HG03064 (cell line): Measurements from ENCODE around the gene CFAP92.

Experiments
- ATAC-seq: cut with Tn5 transposase; IDR thresholded peaks from one replicate; pipeline ENCODE4 v1.9.1; 2021; ENCODE audit warnings: low read depth; ENCODE audit not compliant: unreplicated experiment

The CFAP92 gene

GRCh38 chr3:129025691-129026435 lies 32.0 kb upstream of the CFAP92 start:
- no peak for ATAC-seq

GRCh38 chr3:129025108-129025507 lies 31.2 kb upstream of the CFAP92 start:
- ATAC-seq: no peak

DNA sequence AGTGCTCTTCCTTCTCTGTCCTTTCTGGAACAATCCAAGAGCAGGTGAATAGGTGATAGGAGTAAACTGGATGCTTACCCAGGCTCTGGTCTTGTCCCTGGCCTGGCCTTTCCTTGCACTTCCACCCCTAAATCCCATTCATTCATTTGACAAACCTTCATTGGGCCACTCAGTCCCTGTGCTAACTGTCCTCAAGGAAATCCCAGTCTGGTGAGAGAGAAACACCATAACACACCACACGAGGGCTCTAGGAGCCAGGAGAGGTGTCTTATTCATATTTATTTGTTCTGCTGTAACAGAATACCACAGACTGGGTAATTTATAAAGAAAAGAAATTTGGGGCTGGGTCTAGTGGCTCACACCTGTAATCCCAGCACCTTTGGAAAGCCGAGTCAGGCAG lies 30.0 kb upstream of the CFAP92 start:
- ATAC-seq: no peak

DNA sequence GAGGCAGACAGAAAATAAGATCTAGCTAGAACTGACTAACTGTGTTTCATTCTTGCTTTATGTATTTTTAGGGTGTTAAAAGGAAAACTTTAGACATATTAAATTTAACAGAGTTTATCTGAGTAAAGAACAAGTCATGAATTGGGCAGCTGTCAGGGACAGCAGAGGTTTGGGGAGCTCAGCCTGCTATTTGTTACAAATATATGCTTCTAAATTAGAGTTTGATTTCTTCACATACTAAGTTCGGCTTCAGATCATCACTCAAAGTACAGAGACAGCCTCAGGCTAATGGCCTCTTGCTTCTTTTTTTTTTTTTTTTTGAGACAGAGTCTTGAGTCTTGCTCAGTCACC lies 29.1 kb upstream of the CFAP92 start:
- no peak for ATAC-seq

DNA sequence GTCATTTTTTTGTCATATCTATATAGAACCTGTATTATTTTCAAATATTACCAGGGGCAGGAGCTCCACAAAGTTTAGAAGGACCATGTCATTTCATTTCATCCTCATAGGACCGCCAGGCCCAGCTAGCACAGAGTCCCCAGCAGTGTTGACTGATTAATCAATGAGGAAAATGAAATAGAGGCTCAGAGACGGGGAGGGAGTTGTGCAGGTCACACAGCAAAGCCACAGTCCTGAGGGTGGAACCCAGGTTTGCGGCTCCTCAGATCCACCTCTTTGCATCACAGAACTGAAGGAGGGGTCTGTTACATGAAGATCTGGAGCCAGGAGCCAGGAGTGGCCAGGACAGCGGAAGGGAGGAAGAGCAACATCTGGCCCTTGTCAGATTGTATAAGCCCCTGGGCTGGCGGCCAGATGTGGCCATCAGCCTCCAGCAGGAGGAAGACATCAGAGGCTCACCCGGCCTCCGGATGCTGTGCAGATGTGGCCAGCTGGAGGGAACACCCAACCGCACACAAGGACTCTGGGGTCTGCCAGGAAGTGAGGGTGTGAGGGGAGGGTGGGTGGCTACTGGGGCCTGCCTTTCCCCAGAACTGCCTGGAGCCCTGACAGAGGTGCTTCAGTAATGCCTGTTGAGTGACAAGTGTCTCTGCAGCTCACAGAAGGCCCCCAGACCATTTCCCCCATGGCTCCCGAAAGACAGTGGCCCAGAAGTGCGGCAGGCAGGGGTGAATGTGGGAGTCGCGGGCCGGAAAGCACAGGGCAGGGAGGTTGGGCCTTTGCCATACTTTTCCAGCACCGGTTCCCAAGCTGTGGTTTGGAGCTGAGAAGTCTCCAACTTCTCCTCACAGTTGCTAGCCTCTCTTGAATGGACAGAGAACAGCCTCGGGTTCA lies 28.5 kb upstream of the CFAP92 start:
- ATAC-seq: no peak

- ATAC-seq: no peak
Measured at GRCh38 chr3:129021140-129021551, 27.3 kb upstream of the CFAP92 start.

GRCh38 chr3:129020691-129021090 lies 26.8 kb upstream of the CFAP92 start:
- no peak for ATAC-seq

DNA sequence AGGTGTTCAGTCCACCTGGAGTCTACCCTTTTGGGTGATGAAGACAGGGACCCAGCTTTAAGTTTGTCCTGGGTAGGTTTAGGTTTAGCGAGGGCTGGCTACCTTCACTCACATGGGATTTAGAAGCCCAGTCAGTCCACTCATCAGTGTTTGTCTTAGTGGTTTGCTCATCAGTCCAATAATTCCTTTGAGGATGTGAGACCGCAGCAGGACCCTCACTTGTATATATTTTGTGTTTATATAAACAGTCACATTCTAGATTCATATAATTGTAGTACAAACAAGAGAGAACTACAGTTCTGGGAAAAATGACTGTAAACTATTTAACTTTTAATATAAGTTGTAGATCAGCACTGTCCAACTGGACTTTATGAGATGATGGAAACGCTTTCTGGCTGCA lies 25.4 kb upstream of the CFAP92 start:
- ATAC-seq: no peak

DNA sequence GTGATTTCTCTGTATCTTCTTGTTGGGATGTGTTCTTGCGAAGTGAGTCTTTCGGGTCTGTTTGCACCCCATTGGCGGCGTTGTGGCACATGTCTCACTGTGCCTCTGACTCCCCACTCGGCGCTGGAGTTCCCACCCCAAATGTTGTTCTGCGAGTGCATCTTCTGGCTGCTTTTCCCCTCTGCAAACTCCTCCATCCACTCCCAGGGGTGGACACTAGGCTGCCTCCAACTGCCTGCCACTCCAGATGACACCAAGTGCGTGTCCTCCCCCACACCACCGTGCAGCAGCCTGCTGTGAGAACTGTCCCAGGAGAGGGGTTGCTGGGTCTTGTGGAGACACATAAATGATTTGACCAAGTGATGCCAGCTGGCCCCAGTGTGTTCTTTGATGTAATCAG lies 24.9 kb upstream of the CFAP92 start:
- no peak for ATAC-seq

DNA sequence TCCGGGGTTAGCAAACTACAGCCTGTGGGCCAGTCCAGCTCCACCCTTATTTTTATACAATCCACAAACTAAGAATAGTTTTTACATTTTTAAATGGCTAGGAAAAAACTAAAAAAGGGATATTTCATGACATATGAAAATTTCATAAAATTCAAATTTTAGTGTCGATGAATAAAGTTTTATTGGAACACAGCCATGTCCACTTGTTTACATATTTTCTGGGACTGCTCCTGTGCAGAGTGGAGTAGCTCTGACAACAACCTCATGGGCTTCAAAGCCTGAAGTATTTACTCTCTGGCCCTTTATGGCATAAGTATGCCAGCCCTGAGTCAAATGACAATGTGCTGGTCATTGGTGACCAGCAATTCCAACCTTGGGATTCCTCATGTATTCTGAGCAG lies 24.4 kb upstream of the CFAP92 start:
- no peak for ATAC-seq

GRCh38 chr3:129017484-129017899 lies 23.6 kb upstream of the CFAP92 start:
- ATAC-seq: no peak

- ATAC-seq: no peak
Measured at GRCh38 chr3:129016720-129017483, 23.0 kb upstream of the CFAP92 start.

GRCh38 chr3:129016356-129016719 lies 22.5 kb upstream of the CFAP92 start:
- ATAC-seq: no peak

GRCh38 chr3:129015388-129016105 lies 21.7 kb upstream of the CFAP92 start:
- ATAC-seq: no peak

GRCh38 chr3:129014793-129015345 lies 21.0 kb upstream of the CFAP92 start:
- ATAC-seq: no peak

GRCh38 chr3:129014148-129014547 lies 20.3 kb upstream of the CFAP92 start:
- ATAC-seq: no peak

DNA sequence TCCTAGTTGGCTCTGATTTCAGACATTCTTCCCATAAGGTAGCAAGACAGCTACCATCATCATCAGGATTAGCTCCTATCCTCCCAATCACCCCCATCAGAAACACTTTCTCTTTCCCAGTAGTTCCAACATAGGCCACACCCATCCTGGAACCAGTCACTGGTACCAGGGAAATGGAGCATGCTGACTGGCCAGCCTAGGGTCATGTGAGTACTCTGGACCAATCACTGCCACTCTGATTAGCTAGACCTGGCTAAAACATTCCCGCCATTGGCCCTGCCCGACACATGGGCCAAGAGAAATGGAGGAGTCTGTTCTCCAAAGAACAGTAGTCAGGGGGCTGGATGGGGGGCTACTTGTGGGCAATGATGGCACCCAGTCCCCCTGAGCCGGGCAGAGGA lies 19.6 kb upstream of the CFAP92 start:
- no peak for ATAC-seq

GRCh38 chr3:129010310-129010956 lies 16.6 kb upstream of the CFAP92 start:
- no peak for ATAC-seq

- ATAC-seq: no peak
Measured at GRCh38 chr3:129009266-129009665, 15.4 kb upstream of the CFAP92 start.

DNA sequence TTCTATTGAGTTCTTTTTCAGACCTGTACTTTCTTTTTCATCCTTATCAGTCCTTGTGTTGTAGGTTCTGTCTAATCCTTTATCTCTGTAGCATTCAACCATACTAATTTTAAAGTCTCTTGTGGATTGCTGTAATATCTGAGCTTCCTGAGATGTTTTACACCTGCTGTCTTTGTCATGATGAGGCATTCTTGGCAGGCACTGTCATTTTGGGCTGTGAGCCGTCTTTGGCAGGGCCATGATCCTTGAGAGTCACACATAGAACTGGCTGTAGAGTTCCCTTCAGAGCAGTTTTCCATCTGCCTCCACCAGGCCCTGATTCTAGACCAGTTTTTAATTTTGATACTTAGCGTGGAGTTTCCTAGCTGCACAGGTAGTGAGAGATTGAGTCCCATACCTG lies 13.9 kb upstream of the CFAP92 start:
- no peak for ATAC-seq
